Activated T-cell treated with anti-CD3 and anti-CD28 coated beads for 1 hour (primary cell): ENCODE results near the gene CELA3A.
"Not testable (repeated sequence)": the region's sequence is repeated elsewhere in the genome, so short reads cannot be mapped to it uniquely, and the experiment has no call there.

Source experiments
- DNase-seq: peaks from one replicate; pipeline ENCODE4 v3.0.0-alpha.2; 2020; ENCODE audit warnings: low read depth

Gene CELA3A

DNA sequence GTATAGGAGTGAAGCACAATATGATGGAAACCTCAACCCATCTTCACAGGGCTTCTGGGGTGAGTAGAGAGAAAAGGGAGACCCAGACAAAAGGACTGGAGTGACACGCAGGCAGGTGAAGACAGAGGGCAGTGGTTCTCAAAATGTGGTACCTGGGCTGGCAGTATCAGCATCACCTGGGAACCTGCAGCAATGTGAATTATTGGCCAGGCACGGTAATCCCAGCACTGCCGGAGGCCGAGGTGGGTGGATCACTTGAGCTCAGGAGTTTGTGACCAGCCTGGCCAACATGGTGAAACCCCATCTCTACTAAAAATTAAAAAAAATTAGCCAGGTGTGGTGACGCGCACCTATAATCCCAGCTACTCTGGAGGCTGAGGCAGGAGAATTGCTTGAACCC lies 19.3 kb upstream of the CELA3A start:
- DNase-seq, result not testable (repeated sequence)

DNA sequence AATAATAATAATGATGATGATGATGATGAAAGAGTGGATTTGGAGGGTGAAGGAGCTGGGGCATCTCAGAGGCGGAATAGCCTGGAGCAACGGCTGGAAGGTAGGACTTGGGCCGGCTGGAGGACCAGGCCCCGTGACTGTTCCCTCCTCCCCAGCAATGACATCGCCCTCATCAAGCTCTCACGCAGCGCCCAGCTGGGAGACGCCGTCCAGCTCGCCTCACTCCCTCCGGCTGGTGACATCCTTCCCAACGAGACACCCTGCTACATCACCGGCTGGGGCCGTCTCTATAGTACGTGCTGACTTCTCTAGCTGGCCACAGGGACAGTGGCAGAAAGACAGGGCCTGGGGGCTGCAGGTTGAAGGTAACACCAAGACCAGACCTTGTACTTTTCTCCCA lies 17.9 kb upstream of the CELA3A start:
- not testable (repeated sequence) for DNase-seq

DNA sequence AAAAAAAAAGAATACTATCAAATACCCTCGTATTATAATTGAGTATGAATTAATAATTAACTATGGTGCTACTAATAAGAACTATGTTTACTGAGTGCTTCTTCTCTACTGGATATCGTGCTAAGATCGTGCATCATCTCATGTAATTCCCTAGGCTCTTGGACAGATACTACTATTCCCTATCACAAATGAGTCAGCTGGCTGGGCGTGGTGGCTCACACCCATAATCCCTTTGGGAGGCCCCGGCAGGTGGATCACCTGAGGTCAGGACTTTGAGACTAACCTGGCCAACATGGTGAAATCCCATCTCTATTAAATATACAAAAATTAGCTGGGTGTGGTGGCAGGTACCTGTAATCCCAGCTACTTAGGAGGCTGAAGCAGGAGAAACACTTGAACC lies 15.6 kb upstream of the CELA3A start:
- not testable (repeated sequence) for DNase-seq

DNA sequence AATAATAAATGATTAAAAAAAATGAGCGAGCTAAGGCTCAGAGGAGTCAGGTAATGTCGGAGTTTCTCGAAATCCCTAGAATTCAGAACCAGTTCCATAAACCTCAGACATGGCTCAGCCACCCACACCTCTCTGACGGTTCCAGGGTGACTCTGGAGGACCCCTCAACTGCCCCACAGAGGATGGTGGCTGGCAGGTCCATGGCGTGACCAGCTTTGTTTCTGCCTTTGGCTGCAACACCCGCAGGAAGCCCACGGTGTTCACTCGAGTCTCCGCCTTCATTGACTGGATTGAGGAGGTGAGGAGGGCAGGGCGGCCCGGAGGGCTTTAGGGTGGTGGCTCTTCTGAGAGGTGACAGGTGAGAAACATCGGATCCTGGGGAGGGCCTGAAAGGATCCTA lies 15.1 kb upstream of the CELA3A start:
- not testable (repeated sequence) for DNase-seq

DNA sequence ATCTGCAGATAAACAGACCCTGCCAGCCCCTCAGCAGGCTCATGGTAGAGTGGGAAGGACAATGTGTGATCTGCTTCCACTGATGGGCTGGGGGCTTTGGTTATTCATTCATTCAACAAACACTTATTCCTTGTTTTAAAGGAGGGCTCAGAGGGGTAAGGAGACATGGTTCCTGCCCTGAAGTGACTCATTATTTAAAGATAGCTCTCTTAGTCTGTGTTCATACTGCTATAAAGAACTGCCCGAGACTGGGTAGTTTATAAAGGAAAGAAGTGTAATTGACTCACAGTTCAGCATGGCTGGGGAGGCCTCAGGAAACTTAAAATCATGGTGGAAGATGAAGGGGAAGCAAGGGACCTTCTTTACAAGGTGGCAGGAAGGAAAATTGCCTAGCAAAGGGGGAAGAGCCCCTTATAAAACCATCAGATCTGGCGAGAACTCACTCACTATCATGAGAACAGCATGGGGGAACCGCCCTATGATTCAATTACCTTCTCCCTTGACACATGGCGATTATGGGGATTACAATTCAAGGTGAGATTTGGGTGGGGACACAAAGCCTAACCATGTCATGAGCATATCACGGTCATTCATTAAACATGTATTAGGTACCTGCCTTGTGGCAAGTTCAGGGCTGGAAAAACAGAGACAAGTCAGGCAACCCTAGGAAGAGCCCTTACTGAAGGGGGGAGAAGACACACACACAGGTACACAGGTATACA lies 11.6 kb upstream of the CELA3A start:
- DNase-seq, result not testable (repeated sequence)

DNA sequence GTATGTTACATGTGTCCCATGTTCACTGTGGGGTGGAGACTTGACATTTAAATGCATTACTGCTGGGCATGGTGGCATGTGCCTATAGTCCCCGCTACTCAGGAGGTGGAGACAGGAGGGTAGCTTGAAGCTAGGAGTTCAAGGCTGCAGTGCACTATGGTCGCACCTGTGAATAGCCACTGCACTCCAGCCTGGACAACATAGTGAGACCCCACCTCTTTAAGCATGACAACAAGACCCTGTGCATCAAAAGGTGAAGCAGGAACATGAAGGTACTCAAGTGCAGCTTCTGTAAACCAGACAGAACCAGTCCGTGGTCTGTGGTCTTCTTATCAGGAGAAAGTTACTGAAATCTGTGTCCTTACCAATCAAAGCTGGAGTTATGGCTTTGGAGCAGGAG lies 9.3 kb upstream of the CELA3A start:
- DNase-seq, result not testable (repeated sequence)

- not testable (repeated sequence) for DNase-seq
Measured at GRCh38 chr1:21994716-21995115, 6.7 kb upstream of the CELA3A start.

GRCh38 chr1:21996663-21996970 lies 4.8 kb upstream of the CELA3A start:
- not testable (repeated sequence) for DNase-seq

GRCh38 chr1:21997891-21998623 lies 3.4 kb upstream of the CELA3A start:
- not testable (repeated sequence) for DNase-seq

DNA sequence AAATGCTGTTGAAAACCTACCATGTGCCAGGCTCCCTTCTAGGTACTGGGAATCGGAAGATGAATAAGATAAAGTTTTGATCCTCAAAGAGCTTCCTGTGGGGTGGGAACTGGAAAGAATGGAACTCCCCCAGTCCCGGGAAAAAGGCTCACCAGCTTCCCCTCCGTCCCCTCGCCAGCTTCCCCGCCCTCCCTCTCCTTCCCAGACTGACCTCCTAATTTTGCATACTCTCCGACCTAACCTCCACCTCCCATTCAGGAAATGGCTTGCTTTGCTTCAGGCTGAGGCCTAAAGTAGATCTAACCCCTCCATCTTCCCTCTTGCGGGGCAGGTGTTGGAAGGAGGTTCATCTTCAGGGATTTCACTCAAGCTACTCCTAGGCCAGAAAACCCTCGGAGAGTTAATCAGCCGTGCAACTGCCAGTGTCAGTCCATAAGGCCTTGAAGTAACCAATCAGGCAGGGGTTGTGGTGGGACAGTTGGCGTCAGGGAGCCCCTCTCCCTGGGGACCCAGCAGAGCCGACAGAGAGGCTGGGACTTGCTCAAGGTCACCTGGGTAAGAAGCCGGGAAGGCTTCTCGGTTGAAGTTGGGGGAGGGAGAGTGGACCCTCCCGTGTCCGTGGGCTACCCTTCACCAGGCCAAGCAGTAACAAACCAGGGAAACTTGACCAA lies 2.7 kb upstream of the CELA3A start:
- not testable (repeated sequence) for DNase-seq

DNA sequence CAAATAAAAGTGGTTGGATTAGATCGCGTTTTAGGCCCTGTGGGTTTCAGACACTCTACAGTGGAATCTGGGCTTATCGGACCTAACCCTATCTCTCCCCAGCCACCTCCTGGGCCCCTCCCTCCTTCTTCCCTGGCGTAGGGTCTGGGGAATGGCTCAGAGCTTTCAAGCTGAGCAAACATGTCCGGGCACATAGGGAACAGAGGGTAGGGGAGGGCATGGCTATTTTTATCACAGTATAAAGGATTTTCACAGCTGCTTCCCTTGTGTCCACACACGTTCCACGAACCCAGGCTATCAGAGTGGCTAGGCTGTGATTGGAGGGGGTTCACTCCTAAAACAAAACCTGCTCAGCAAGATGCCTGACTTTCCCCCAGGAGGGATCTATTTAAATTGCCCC lies 1.8 kb upstream of the CELA3A start:
- DNase-seq, result not testable (repeated sequence)

DNA sequence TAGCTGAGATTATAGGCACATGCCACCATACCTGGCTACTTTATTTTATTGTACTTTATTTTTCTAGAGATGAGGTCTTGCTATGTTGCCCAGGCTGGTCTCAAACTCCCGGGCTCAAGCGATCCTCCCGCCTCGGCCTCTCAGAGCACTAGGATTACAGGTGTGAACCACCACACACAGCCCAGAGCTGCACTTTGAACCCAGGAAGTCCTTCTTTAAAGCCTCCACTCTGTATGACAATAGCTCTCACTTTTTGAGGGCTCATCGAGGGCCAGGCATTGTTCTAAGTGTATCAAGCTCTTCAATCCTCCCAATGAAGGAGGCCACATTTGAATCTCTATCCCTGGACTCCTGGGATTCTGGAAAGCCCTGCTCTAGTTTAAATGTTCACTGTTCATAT lies 1.0 kb downstream of the CELA3A start:
- not testable (repeated sequence) for DNase-seq

GRCh38 chr1:22002875-22003274 lies 1.4 kb downstream of the CELA3A start:
- DNase-seq, result not testable (repeated sequence)

DNA sequence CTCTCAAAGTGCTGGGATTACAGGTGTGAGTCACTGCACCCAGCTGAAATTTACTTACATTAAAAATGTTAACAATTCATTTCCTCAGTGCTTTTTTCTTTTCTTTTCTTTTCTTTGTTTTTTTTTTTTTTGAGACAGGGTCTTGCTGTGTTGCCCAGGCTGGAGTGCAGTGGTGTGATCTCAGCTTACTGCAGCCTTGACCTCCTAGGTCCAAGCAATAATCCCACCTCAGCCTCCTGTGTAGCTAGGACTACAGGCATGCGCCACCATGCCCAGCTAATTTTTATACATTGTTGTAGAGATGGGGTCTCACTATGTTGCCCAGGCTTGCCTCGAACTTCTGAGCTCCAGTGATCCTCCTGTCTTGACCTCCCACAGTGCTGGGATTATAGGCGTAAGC lies 2.5 kb downstream of the CELA3A start:
- DNase-seq, result not testable (repeated sequence)

- DNase-seq, result not testable (repeated sequence)
Measured at GRCh38 chr1:22005261-22006149, 4.0 kb downstream of the CELA3A start.

GRCh38 chr1:22006736-22007135 lies 5.3 kb downstream of the CELA3A start:
- not testable (repeated sequence) for DNase-seq

GRCh38 chr1:22007262-22007661 lies 5.8 kb downstream of the CELA3A start:
- not testable (repeated sequence) for DNase-seq

DNA sequence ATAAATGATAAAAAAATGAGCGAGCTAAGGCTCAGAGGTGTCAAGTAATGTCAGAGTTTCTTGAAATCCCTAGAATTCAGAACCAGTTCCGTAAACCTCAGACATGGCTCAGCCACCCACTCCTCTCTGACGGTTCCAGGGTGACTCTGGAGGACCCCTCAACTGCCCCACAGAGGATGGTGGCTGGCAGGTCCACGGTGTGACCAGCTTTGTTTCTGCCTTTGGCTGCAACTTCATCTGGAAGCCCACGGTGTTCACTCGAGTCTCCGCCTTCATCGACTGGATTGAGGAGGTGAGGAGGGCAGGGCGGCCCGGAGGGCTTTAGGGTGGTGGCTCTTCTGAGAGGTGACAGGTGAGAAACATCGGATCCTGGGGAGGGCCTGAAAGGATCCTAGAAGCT lies 8.1 kb downstream of the CELA3A start:
- not testable (repeated sequence) for DNase-seq

DNA sequence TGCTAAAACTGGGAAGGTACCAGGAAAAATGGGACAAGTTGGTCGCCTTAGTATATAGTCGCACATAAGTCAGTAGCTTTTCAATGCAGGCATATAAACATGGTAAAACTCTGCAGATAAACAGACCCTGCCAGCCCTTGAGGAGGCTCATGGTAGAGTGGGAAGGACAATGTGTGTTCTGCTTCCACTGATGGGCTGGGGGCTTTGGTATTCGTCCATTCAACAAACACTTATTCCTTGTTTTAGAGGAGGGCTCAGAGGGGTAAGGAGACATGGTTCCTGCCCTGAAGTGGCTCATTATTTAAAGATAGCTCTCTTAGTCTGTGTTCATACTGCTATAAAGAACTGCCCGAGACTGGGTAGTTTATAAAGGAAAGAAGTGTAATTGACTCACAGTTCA lies 11.3 kb downstream of the CELA3A start:
- DNase-seq, result not testable (repeated sequence)

DNA sequence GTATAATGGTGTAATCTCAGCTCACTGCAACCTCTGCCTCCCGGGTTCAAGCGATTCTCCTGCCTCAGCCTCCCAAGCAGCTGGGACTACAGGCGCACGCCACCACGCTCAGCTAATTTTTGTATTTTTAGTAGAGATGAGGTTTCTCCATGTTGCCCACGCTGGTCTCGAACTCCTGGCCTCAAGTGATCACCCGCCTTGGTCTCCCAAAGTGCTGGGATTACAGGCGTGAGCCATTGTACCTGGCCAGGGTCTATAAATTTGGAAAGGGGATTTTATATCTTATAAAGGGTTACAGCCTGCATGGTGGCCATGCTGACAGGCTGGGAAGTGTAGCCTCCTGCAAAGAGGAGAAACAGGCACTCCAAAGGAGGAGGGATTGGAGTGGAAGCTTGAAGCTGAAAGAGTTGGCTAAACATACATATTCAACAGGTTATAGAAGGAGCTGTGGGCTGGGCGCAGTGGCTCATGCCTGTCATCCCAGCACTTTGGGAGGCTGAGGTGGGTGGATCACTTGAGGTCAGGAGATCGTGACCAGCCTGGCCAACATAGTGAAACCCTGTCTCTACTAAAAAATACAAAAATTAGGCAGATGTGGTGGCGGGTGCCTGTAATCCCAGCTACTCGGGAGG lies 13.2 kb downstream of the CELA3A start:
- DNase-seq, result not testable (repeated sequence)
